ENCODE results near the gene PARS2.

DNA sequence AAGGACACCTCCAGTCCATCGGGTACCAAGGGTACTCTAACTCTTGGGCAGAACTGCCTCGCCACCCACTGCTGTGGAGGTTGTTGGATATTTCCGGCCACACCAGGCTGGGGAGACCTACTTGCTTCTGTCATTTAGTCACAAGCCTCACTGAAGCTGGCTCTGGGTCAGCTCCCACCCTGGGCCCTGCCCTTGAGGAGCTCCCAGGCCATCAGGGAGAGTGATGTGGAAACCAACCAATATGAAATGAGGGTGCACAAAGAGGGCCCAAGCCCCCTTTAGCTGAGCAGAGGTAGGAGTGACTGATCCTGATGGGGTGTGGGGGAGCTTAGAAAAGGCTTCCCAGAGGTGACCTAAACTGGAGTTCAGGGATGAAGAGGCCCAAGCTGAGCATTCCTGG, 19.6 kb downstream of the PARS2 start:
- TF ChIP-seq, protein P1, sequence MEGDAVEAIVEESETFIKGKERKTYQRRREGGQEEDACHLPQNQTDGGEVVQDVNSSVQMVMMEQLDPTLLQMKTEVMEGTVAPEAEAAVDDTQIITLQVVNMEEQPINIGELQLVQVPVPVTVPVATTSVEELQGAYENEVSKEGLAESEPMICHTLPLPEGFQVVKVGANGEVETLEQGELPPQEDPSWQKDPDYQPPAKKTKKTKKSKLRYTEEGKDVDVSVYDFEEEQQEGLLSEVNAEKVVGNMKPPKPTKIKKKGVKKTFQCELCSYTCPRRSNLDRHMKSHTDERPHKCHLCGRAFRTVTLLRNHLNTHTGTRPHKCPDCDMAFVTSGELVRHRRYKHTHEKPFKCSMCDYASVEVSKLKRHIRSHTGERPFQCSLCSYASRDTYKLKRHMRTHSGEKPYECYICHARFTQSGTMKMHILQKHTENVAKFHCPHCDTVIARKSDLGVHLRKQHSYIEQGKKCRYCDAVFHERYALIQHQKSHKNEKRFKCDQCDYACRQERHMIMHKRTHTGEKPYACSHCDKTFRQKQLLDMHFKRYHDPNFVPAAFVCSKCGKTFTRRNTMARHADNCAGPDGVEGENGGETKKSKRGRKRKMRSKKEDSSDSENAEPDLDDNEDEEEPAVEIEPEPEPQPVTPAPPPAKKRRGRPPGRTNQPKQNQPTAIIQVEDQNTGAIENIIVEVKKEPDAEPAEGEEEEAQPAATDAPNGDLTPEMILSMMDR (IDR thresholded peaks at IDR 0.05 in 2 of 3, conservative IDR thresholded peaks at IDR 0.05 in 1 of 3; ENCODE audit: borderline replicate concordance in 1 of 3, insufficient read depth in 1 of 3, low read depth in 2 of 3, low read length in 2 of 3) = no peak
- no peak for TF ChIP-seq POLR2AphosphoS5 (IDR thresholded peaks at IDR 0.05; ENCODE audit: low read depth, low read length)
- TF ChIP-seq, protein P2, sequence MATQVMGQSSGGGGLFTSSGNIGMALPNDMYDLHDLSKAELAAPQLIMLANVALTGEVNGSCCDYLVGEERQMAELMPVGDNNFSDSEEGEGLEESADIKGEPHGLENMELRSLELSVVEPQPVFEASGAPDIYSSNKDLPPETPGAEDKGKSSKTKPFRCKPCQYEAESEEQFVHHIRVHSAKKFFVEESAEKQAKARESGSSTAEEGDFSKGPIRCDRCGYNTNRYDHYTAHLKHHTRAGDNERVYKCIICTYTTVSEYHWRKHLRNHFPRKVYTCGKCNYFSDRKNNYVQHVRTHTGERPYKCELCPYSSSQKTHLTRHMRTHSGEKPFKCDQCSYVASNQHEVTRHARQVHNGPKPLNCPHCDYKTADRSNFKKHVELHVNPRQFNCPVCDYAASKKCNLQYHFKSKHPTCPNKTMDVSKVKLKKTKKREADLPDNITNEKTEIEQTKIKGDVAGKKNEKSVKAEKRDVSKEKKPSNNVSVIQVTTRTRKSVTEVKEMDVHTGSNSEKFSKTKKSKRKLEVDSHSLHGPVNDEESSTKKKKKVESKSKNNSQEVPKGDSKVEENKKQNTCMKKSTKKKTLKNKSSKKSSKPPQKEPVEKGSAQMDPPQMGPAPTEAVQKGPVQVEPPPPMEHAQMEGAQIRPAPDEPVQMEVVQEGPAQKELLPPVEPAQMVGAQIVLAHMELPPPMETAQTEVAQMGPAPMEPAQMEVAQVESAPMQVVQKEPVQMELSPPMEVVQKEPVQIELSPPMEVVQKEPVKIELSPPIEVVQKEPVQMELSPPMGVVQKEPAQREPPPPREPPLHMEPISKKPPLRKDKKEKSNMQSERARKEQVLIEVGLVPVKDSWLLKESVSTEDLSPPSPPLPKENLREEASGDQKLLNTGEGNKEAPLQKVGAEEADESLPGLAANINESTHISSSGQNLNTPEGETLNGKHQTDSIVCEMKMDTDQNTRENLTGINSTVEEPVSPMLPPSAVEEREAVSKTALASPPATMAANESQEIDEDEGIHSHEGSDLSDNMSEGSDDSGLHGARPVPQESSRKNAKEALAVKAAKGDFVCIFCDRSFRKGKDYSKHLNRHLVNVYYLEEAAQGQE (IDR thresholded peaks at IDR 0.05; ENCODE audit: low read depth) = no peak
- no peak for TF ChIP-seq POLR2A (IDR thresholded peaks at IDR 0.05; ENCODE audit: borderline replicate concordance, extremely low read depth, insufficient read depth, insufficient read length)
- TF ChIP-seq CEBPB (IDR thresholded peaks at IDR 0.05; ENCODE audit: low read depth) = no peak
- TF ChIP-seq EZH2phosphoT487 (IDR thresholded peaks at IDR 0.05; ENCODE audit: borderline replicate concordance) = no peak
- TF ChIP-seq ZNF274 (IDR thresholded peaks at IDR 0.05; ENCODE audit: low read depth, low read length) = no peak
- no peak for TF ChIP-seq SRF (IDR thresholded peaks at IDR 0.05; ENCODE audit: low read depth)
- no peak for TF ChIP-seq RAD21 (IDR thresholded peaks at IDR 0.05; ENCODE audit: low read depth)
